Measurements from ENCODE around the gene ZDHHC17.

The ZDHHC17 gene

GRCh38 chr12:76878099-76878898, 114.4 kb downstream of the ZDHHC17 start:
- DNase-seq (ENCODE audit: low spot score): peak; percentile 61

- DNase-seq (ENCODE audit: low spot score): peak; percentile 95
Observed at GRCh38 chr12:76878899-76879709, 115.2 kb downstream of the ZDHHC17 start, which contains the start of gene CSRP2. Gene CSRP2 (minus strand): TSS chr12:76879019. CDS start chr12:76866260, 12,759 bp downstream.

- DNase-seq (ENCODE audit: low spot score): no peak
Observed at GRCh38 chr12:76879710-76880518, 116.0 kb downstream of the ZDHHC17 start.

- no peak for DNase-seq (ENCODE audit: low spot score)
Observed at GRCh38 chr12:76880519-76881023, 116.7 kb downstream of the ZDHHC17 start.

GRCh38 chr12:76881142-76881541, 117.2 kb downstream of the ZDHHC17 start:
- DNase-seq (ENCODE audit: low spot score): no peak

GRCh38 chr12:76882367-76882766, 118.5 kb downstream of the ZDHHC17 start:
- DNase-seq (ENCODE audit: low spot score): no peak

- DNase-seq (ENCODE audit: low spot score): no peak
Observed at GRCh38 chr12:76883151-76883550, 119.2 kb downstream of the ZDHHC17 start.

- DNase-seq (ENCODE audit: low spot score): no peak
Observed at GRCh38 chr12:76883811-76884210, 119.9 kb downstream of the ZDHHC17 start.

GRCh38 chr12:76888775-76889174, 124.9 kb downstream of the ZDHHC17 start:
- no peak for DNase-seq (ENCODE audit: low spot score)

GRCh38 chr12:76890151-76891143, 126.5 kb downstream of the ZDHHC17 start:
- DNase-seq (ENCODE audit: low spot score): no peak

- DNase-seq (ENCODE audit: low spot score): no peak
Observed at GRCh38 chr12:76891609-76892008, 127.7 kb downstream of the ZDHHC17 start.

- DNase-seq (ENCODE audit: low spot score): no peak
Observed at GRCh38 chr12:76895796-76896195, 131.9 kb downstream of the ZDHHC17 start.

- no peak for DNase-seq (ENCODE audit: low spot score)
Observed at GRCh38 chr12:76896274-76896673, 132.4 kb downstream of the ZDHHC17 start.

- DNase-seq (ENCODE audit: low spot score): no peak
Observed at GRCh38 chr12:76898442-76898841, 134.5 kb downstream of the ZDHHC17 start.

GRCh38 chr12:76899522-76899921, 135.6 kb downstream of the ZDHHC17 start:
- DNase-seq (ENCODE audit: low spot score): no peak

GRCh38 chr12:76901628-76902380, 137.9 kb downstream of the ZDHHC17 start:
- no peak for DNase-seq (ENCODE audit: low spot score)

Data from SK-N-DZ (cell line).